Suprapubic skin (tissue), 4 donors: ENCODE measurements around the gene C14orf119.

Source experiments
- POLR2A ChIP-seq, 2 donors: fragments of 450-650 bp; IDR thresholded peaks; one replicate each; pipeline ENCODE4 v1.6.1; 2017; ENCODE audit warnings: antibody characterized with exemption in 2 of 2, mild to moderate bottlenecking in 2 of 2, moderate library complexity in 2 of 2
- POLR2AphosphoS5 ChIP-seq, 3 donors: sonication (generic); formaldehyde crosslinking; IDR thresholded peaks; one replicate each; pipeline ENCODE4 v1.6.1; 2017; ENCODE audit warnings: antibody characterized with exemption in 3 of 3
- TF ChIP-seq, protein P1 (sequence below), 2 donors: fragments of 200-600 bp in 1 of 2; fragments of 450-650 bp in 1 of 2; sonication (generic) in 1 of 2; IDR thresholded peaks; one replicate each; pipeline ENCODE4 v1.5.1; 2016 to 2019; ENCODE audit warnings: antibody characterized with exemption in 2 of 2, mild to moderate bottlenecking in 1 of 2, moderate library complexity in 1 of 2

DNA sequence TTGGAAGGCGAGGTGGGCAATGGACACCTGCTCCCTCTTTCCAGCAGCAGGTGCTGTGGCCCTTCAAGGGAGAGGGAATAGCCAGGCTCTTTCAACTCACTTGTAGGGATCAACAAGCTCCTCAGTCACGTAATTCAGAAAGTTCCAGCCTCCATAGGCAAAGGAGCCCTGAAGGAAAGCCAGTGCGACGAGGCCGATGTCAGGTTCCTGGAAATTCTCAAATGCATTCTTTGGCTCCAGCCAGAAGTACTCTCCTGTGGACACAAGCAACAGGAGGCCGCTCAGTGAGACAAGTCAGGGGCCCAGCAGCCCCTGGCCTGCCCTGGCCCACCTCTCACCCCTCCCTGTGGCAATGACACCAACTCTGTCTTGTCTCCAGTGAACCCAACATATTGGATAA is 45.1 kb downstream of the C14orf119 start:
- TF ChIP-seq, protein P1, sequence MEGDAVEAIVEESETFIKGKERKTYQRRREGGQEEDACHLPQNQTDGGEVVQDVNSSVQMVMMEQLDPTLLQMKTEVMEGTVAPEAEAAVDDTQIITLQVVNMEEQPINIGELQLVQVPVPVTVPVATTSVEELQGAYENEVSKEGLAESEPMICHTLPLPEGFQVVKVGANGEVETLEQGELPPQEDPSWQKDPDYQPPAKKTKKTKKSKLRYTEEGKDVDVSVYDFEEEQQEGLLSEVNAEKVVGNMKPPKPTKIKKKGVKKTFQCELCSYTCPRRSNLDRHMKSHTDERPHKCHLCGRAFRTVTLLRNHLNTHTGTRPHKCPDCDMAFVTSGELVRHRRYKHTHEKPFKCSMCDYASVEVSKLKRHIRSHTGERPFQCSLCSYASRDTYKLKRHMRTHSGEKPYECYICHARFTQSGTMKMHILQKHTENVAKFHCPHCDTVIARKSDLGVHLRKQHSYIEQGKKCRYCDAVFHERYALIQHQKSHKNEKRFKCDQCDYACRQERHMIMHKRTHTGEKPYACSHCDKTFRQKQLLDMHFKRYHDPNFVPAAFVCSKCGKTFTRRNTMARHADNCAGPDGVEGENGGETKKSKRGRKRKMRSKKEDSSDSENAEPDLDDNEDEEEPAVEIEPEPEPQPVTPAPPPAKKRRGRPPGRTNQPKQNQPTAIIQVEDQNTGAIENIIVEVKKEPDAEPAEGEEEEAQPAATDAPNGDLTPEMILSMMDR (IDR thresholded peaks at IDR 0.05): no peak
- TF ChIP-seq POLR2A (IDR thresholded peaks at IDR 0.05) (no peak), POLR2AphosphoS5 (IDR thresholded peaks at IDR 0.05) (no peak)
